ENCODE data around the gene HCFC1R1.

DNA sequence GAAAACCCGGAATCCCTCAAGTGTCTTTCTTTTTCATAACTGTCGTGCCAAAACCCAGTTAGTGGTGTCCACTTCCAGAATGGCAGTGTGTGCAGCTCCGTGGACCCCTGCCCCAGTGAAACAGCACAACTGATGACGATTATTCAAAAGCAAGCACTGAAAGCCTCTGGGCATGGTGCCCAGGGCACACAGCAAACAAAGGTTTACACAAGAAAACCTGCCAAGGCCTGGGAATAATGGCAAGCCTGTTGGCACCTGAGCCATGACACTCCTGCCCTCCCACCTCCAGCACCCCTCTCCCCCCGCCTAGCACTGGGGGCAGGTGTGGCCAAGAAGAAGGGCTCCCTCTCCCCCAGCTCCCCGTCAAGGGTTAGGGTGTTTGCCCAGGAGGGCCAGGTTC, 46.3 kb downstream of the HCFC1R1 start:
- TF ChIP-seq, protein P1, sequence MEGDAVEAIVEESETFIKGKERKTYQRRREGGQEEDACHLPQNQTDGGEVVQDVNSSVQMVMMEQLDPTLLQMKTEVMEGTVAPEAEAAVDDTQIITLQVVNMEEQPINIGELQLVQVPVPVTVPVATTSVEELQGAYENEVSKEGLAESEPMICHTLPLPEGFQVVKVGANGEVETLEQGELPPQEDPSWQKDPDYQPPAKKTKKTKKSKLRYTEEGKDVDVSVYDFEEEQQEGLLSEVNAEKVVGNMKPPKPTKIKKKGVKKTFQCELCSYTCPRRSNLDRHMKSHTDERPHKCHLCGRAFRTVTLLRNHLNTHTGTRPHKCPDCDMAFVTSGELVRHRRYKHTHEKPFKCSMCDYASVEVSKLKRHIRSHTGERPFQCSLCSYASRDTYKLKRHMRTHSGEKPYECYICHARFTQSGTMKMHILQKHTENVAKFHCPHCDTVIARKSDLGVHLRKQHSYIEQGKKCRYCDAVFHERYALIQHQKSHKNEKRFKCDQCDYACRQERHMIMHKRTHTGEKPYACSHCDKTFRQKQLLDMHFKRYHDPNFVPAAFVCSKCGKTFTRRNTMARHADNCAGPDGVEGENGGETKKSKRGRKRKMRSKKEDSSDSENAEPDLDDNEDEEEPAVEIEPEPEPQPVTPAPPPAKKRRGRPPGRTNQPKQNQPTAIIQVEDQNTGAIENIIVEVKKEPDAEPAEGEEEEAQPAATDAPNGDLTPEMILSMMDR (IDR thresholded peaks at IDR 0.05) = no peak
- TF ChIP-seq RELA (CRISPR knock-in tag; IDR thresholded peaks at IDR 0.05; ENCODE audit: borderline replicate concordance) (no peak), ZNF416 (CRISPR knock-in tag; IDR thresholded peaks at IDR 0.05) (no peak), JUN (CRISPR knock-in tag; IDR thresholded peaks at IDR 0.05) (no peak), CBFB (CRISPR knock-in tag; IDR thresholded peaks at IDR 0.05; ENCODE audit: low read depth) (no peak), ETV6 (CRISPR knock-in tag; IDR thresholded peaks at IDR 0.05) (no peak)
- TF ChIP-seq, protein P2, sequence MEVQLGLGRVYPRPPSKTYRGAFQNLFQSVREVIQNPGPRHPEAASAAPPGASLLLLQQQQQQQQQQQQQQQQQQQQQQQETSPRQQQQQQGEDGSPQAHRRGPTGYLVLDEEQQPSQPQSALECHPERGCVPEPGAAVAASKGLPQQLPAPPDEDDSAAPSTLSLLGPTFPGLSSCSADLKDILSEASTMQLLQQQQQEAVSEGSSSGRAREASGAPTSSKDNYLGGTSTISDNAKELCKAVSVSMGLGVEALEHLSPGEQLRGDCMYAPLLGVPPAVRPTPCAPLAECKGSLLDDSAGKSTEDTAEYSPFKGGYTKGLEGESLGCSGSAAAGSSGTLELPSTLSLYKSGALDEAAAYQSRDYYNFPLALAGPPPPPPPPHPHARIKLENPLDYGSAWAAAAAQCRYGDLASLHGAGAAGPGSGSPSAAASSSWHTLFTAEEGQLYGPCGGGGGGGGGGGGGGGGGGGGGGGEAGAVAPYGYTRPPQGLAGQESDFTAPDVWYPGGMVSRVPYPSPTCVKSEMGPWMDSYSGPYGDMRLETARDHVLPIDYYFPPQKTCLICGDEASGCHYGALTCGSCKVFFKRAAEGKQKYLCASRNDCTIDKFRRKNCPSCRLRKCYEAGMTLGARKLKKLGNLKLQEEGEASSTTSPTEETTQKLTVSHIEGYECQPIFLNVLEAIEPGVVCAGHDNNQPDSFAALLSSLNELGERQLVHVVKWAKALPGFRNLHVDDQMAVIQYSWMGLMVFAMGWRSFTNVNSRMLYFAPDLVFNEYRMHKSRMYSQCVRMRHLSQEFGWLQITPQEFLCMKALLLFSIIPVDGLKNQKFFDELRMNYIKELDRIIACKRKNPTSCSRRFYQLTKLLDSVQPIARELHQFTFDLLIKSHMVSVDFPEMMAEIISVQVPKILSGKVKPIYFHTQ (CRISPR knock-in tag; IDR thresholded peaks at IDR 0.05) = no peak
- TF ChIP-seq, protein P3, sequence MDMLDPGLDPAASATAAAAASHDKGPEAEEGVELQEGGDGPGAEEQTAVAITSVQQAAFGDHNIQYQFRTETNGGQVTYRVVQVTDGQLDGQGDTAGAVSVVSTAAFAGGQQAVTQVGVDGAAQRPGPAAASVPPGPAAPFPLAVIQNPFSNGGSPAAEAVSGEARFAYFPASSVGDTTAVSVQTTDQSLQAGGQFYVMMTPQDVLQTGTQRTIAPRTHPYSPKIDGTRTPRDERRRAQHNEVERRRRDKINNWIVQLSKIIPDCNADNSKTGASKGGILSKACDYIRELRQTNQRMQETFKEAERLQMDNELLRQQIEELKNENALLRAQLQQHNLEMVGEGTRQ (CRISPR knock-in tag; IDR thresholded peaks at IDR 0.05) = no peak
- TF ChIP-seq, protein P4, sequence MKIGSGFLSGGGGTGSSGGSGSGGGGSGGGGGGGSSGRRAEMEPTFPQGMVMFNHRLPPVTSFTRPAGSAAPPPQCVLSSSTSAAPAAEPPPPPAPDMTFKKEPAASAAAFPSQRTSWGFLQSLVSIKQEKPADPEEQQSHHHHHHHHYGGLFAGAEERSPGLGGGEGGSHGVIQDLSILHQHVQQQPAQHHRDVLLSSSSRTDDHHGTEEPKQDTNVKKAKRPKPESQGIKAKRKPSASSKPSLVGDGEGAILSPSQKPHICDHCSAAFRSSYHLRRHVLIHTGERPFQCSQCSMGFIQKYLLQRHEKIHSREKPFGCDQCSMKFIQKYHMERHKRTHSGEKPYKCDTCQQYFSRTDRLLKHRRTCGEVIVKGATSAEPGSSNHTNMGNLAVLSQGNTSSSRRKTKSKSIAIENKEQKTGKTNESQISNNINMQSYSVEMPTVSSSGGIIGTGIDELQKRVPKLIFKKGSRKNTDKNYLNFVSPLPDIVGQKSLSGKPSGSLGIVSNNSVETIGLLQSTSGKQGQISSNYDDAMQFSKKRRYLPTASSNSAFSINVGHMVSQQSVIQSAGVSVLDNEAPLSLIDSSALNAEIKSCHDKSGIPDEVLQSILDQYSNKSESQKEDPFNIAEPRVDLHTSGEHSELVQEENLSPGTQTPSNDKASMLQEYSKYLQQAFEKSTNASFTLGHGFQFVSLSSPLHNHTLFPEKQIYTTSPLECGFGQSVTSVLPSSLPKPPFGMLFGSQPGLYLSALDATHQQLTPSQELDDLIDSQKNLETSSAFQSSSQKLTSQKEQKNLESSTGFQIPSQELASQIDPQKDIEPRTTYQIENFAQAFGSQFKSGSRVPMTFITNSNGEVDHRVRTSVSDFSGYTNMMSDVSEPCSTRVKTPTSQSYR (CRISPR knock-in tag; IDR thresholded peaks at IDR 0.05) = no peak
- TF ChIP-seq, protein P5, sequence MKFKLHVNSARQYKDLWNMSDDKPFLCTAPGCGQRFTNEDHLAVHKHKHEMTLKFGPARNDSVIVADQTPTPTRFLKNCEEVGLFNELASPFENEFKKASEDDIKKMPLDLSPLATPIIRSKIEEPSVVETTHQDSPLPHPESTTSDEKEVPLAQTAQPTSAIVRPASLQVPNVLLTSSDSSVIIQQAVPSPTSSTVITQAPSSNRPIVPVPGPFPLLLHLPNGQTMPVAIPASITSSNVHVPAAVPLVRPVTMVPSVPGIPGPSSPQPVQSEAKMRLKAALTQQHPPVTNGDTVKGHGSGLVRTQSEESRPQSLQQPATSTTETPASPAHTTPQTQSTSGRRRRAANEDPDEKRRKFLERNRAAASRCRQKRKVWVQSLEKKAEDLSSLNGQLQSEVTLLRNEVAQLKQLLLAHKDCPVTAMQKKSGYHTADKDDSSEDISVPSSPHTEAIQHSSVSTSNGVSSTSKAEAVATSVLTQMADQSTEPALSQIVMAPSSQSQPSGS (CRISPR knock-in tag; IDR thresholded peaks at IDR 0.05; ENCODE audit: borderline replicate concordance, low read depth) = no peak
- TF ChIP-seq, protein P6, sequence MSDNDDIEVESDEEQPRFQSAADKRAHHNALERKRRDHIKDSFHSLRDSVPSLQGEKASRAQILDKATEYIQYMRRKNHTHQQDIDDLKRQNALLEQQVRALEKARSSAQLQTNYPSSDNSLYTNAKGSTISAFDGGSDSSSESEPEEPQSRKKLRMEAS (CRISPR knock-in tag; IDR thresholded peaks at IDR 0.05) = no peak
